GM23338 (cell line): ENCODE results near the gene TP53I13. TPM values are rescaled to one million over a fixed set of nuclear protein-coding genes. Genes with fewer than 3 reads are reported as not detected.

Source experiments
- ATAC-seq: fragments of 200-7000 bp; cut with Tn5 transposase; 3 replicates; pipeline ENCODE4 v1.9.1; 2020
- DNase-seq: peaks from one replicate; pipeline ENCODE4 v3.0.0-alpha.2; 2015; ENCODE audit warnings: low spot score
- H2AFZ ChIP-seq: fragments of 200-600 bp; sonication (generic); 2 replicates; pipeline ENCODE4 v1.8.0; 2016; ENCODE audit warnings: antibody characterized with exemption, mild to moderate bottlenecking, moderate library complexity
- H3F3A ChIP-seq: fragments of 200-600 bp; sonication (generic); replicated peaks from 2 replicates; pipeline ENCODE4 v1.8.0; 2017; ENCODE audit warnings: antibody characterized with exemption, mixed run types, low read depth
- H3K27ac ChIP-seq: fragments of 200-600 bp; sonication (generic); 2 replicates; pipeline ENCODE4 v1.6.1; 2016; ENCODE audit warnings: low read depth
- H3K27me3 ChIP-seq: fragments of 200-600 bp; sonication (generic); 2 replicates; pipeline ENCODE4 v1.8.0; 2016; ENCODE audit warnings: mild to moderate bottlenecking, mixed run types, moderate library complexity; ENCODE audit not compliant: insufficient read depth
- H3K36me3 ChIP-seq: fragments of 200-600 bp; sonication (generic); 2 replicates; pipeline ENCODE4 v1.8.0; 2016; ENCODE audit warnings: mild to moderate bottlenecking; ENCODE audit not compliant: insufficient read depth
- H3K4me1 ChIP-seq: fragments of 200-600 bp; sonication (generic); 2 replicates; pipeline ENCODE4 v1.8.0; 2016; ENCODE audit warnings: mild to moderate bottlenecking, moderate library complexity; ENCODE audit not compliant: insufficient read depth
- H3K4me2 ChIP-seq: fragments of 200-600 bp; sonication (generic); 2 replicates; pipeline ENCODE4 v1.7.1; 2017; ENCODE audit warnings: mixed run types
- H3K4me3 ChIP-seq: fragments of 200-600 bp; sonication (generic); 2 replicates; pipeline ENCODE4 v1.6.1; 2016; ENCODE audit warnings: mixed run types
- H3K79me2 ChIP-seq: fragments of 200-600 bp; sonication (generic); replicated peaks from 2 replicates; pipeline ENCODE4 v1.8.0; 2017; ENCODE audit warnings: mild to moderate bottlenecking; ENCODE audit not compliant: insufficient read depth
- H3K9me2 ChIP-seq: fragments of 200-600 bp; sonication (generic); 2 replicates; pipeline ENCODE4 v1.8.0; 2017; ENCODE audit not compliant: insufficient read depth
- H4K20me1 ChIP-seq: fragments of 200-600 bp; sonication (generic); replicated peaks from 2 replicates; pipeline ENCODE4 v1.8.0; 2017; ENCODE audit warnings: mild to moderate bottlenecking; ENCODE audit not compliant: insufficient read depth
- H3K27ac Mint-ChIP-seq: 2 replicates; pipeline ENCODE4 v1.8.0; 2020; ENCODE audit warnings: inconsistent platforms, mild to moderate bottlenecking, moderate library complexity, mixed read lengths
- H3K27me3 Mint-ChIP-seq: 3 replicates; pipeline ENCODE4 v1.8.0; 2022; ENCODE audit warnings: low read depth, mild to moderate bottlenecking, moderate library complexity, mixed read lengths, inconsistent platforms; ENCODE audit not compliant: insufficient read depth, poor library complexity
- H3K36me3 Mint-ChIP-seq: 3 replicates; pipeline ENCODE4 v1.8.0; 2021; ENCODE audit warnings: low read depth, mild to moderate bottlenecking, inconsistent platforms, moderate library complexity, mixed read lengths
- H3K4me1 Mint-ChIP-seq: 3 replicates; pipeline ENCODE4 v1.8.0; 2020; ENCODE audit warnings: mild to moderate bottlenecking, inconsistent platforms, mixed read lengths
- H3K4me3 Mint-ChIP-seq: 3 replicates; pipeline ENCODE4 v1.8.0; 2021; ENCODE audit warnings: moderate library complexity, mild to moderate bottlenecking, inconsistent platforms, mixed read lengths
- H3K9me3 Mint-ChIP-seq: 3 replicates; pipeline ENCODE4 v1.8.0; 2020; ENCODE audit warnings: moderate library complexity, mild to moderate bottlenecking, inconsistent platforms, mixed read lengths
- CTCF ChIP-seq, 2 experiments: fragments of 200-600 bp in 1 of 2; sonication (generic) in 1 of 2; conservative IDR thresholded peaks; 2 replicates each; pipeline versions ENCODE4 v1.5.1 to v1.6.1; 2016 to 2017; ENCODE audit warnings: antibody characterized with exemption in 2 of 2, low read depth in 2 of 2, mild to moderate bottlenecking in 2 of 2, moderate library complexity in 1 of 2
- ETS1 ChIP-seq: IDR thresholded peaks from 2 replicates; pipeline ENCODE4 v1.6.1; 2016; ENCODE audit warnings: antibody characterized with exemption
- EZH2 ChIP-seq: fragments of 200-600 bp; sonication (generic); IDR thresholded peaks from one replicate; pipeline ENCODE4 v1.8.0; 2017; ENCODE audit warnings: antibody characterized with exemption, mild to moderate bottlenecking, low read depth; ENCODE audit not compliant: unreplicated experiment
- JUNB ChIP-seq: IDR thresholded peaks from one replicate; pipeline ENCODE4 v1.6.1; 2016; ENCODE audit warnings: antibody characterized with exemption; ENCODE audit not compliant: unreplicated experiment
- NANOG ChIP-seq: IDR thresholded peaks from 2 replicates; pipeline ENCODE4 v1.6.1; 2016; ENCODE audit warnings: antibody characterized with exemption, borderline replicate concordance
- POLR2AphosphoS5 ChIP-seq: IDR thresholded peaks from 2 replicates; pipeline ENCODE4 v1.6.1; 2016; ENCODE audit warnings: antibody characterized with exemption, low read depth
- ZNF114 ChIP-seq: fragments of 250-450 bp; sonication (Bioruptor Pico); IDR thresholded peaks from 2 replicates; pipeline ENCODE4 v1.5.0; 2020; ENCODE audit warnings: mild to moderate bottlenecking, moderate library complexity
- ZNF331 ChIP-seq: fragments of 250-450 bp; sonication (Bioruptor Pico); IDR thresholded peaks from 2 replicates; pipeline ENCODE4 v1.5.0; 2020; ENCODE audit warnings: low read depth, mild to moderate bottlenecking, moderate library complexity
- ZNF462 ChIP-seq: fragments of 250-450 bp; sonication (Bioruptor Pico); IDR thresholded peaks from 2 replicates; pipeline ENCODE4 v1.5.0; 2020; ENCODE audit warnings: mild to moderate bottlenecking, moderate library complexity
- polyA plus RNA-seq: library from polyadenylated mRNA; unstranded; fragments of >200 nt; fragmentation: Nextera tagmentation; extraction: Ambion mirVana; gene quantifications from 2 replicates; pipeline ENCODE4 v1.2.1, GENCODE V29; 2016
- total RNA-seq: library from RNA; depleted of rRNA; stranded (reverse); fragments of >200 nt; shearing (Covaris generic); gene quantifications from 2 replicates; pipeline ENCODE4 v1.2.3, GENCODE V29; 2014
- TF ChIP-seq, protein P1 (sequence below): IDR thresholded peaks from one replicate; pipeline ENCODE4 v1.6.1; 2018; ENCODE audit warnings: antibody characterized with exemption; ENCODE audit not compliant: unreplicated experiment

TP53I13 gene
- total and polyA plus RNA-seq, 2 experiments from 2014 or later = 21.0 to 38.9 TPM

DNA sequence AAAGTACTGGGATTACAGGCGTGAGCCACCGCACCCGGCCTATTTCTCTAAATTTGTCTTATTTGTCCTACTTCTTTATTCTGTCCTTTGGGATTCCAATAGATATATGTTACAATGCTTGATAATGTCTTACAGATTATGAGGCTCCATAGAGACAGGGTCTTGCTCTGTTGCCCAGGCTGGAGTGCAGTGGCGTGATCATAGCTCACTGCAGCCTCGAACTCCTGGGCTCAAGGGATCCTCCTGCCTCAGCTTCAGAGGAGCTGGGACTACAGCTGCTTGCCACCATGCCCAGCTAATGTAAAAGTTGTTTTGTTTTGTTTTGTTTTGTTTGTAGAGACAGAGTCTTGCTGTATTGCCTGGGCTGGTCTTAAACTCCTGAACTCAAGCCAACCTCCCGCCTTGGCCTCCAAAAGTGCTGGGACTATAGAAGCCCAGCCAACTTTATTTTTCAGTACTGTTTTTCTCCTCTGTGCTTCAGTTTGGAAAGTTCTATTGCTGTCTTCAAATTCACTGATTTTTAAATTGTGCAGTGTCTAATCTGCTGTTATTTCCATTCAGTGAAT, 34.7 kb downstream of the TP53I13 start:
- Mint-ChIP-seq H3K9me3 (no peaks in the 10 kb centered on the region), H3K4me3 (no peak overlapping the region), H3K27ac (no peak overlapping the region), H3K27me3 (peaks cover 11% of the 10 kb centered on the region), H3K36me3 (no peaks in the 10 kb centered on the region), H3K4me1 (peaks cover 11% of the 10 kb centered on the region)
- H3F3A ChIP-seq = no peaks in the 10 kb centered on the region
- H3K79me2 ChIP-seq = peaks cover 56% of the 10 kb centered on the region
- no peaks in the 10 kb centered on the region for H3K27me3 ChIP-seq
- no peak for TF ChIP-seq NANOG
- no peak for TF ChIP-seq ZNF331 (CRISPR knock-in tag)
- TF ChIP-seq JUNB = no peak
- no peak for TF ChIP-seq CTCF (conservative IDR thresholded peaks at IDR 0.05; ENCODE audit: low read depth in 2 of 2)
- TF ChIP-seq ZNF462 = no peak
- no peak for TF ChIP-seq ZNF114 (CRISPR knock-in tag)
- TF ChIP-seq POLR2AphosphoS5 = no peak
- TF ChIP-seq ETS1 = no peak
- TF ChIP-seq, protein P1, sequence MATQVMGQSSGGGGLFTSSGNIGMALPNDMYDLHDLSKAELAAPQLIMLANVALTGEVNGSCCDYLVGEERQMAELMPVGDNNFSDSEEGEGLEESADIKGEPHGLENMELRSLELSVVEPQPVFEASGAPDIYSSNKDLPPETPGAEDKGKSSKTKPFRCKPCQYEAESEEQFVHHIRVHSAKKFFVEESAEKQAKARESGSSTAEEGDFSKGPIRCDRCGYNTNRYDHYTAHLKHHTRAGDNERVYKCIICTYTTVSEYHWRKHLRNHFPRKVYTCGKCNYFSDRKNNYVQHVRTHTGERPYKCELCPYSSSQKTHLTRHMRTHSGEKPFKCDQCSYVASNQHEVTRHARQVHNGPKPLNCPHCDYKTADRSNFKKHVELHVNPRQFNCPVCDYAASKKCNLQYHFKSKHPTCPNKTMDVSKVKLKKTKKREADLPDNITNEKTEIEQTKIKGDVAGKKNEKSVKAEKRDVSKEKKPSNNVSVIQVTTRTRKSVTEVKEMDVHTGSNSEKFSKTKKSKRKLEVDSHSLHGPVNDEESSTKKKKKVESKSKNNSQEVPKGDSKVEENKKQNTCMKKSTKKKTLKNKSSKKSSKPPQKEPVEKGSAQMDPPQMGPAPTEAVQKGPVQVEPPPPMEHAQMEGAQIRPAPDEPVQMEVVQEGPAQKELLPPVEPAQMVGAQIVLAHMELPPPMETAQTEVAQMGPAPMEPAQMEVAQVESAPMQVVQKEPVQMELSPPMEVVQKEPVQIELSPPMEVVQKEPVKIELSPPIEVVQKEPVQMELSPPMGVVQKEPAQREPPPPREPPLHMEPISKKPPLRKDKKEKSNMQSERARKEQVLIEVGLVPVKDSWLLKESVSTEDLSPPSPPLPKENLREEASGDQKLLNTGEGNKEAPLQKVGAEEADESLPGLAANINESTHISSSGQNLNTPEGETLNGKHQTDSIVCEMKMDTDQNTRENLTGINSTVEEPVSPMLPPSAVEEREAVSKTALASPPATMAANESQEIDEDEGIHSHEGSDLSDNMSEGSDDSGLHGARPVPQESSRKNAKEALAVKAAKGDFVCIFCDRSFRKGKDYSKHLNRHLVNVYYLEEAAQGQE = no peak
- no peak for TF ChIP-seq EZH2
- no peak overlapping the region for H3K4me2 ChIP-seq
- ATAC-seq = no peak
- no peaks in the 10 kb centered on the region; the same call in 1 of the 2 replicates for H3K36me3 ChIP-seq
- H3K9me2 ChIP-seq = no peaks in the 10 kb centered on the region
- no peak overlapping the region for H3K4me3 ChIP-seq
- peaks cover 15% of the 10 kb centered on the region; the same call in 1 of the 2 replicates for H4K20me1 ChIP-seq
- no peak overlapping the region for H3K27ac ChIP-seq
- no peak overlapping the region for H2AFZ ChIP-seq
- H3K4me1 ChIP-seq = peaks cover 8% of the 10 kb centered on the region; the same call in 1 of the 2 replicates
- DNase-seq = no peak
